Mesenchymal stem cell (in vitro differentiated cells and primary cell): ENCODE results near the gene NOXO1.

Experiments
- DNase-seq: peaks from one replicate; pipeline ENCODE4 v3.0.0-alpha.2; 2013
- H2AFZ ChIP-seq: one replicate; pipeline ENCODE4 v1.6.1; 2013; ENCODE audit warnings: low read depth, mild to moderate bottlenecking, control low read depth, inconsistent platforms, low read length, moderate library complexity
- H2AK5ac ChIP-seq: 2 replicates; pipeline ENCODE4 v1.6.1; 2013; ENCODE audit warnings: low read length, moderate library complexity, mild to moderate bottlenecking, inconsistent platforms; ENCODE audit not compliant: severe bottlenecking
- H2BK120ac ChIP-seq: one replicate; pipeline ENCODE4 v1.6.1; 2013; ENCODE audit warnings: low read depth, mild to moderate bottlenecking, inconsistent platforms, low read length, moderate library complexity
- H2BK12ac ChIP-seq, 2 experiments: one replicate each; pipeline ENCODE4 v1.6.1; 2013; ENCODE audit warnings: inconsistent platforms in 2 of 2, low read length in 2 of 2, mild to moderate bottlenecking in 2 of 2, moderate library complexity in 2 of 2, control low read depth in 1 of 2
- H2BK15ac ChIP-seq: one replicate; pipeline ENCODE4 v1.6.1; 2013; ENCODE audit warnings: mild to moderate bottlenecking, low read depth, inconsistent platforms; ENCODE audit not compliant: poor library complexity, severe bottlenecking
- H2BK5ac ChIP-seq: 2 replicates; pipeline ENCODE4 v1.6.1; 2013; ENCODE audit warnings: low read depth, mild to moderate bottlenecking, low read length, control low read depth, inconsistent platforms; ENCODE audit not compliant: poor library complexity, severe bottlenecking
- H3K14ac ChIP-seq, 2 experiments: one replicate each; pipeline ENCODE4 v1.6.1; 2013; ENCODE audit warnings: inconsistent platforms in 2 of 2, low read length in 2 of 2, control low read depth in 1 of 2, mild to moderate bottlenecking in 1 of 2, moderate library complexity in 1 of 2
- H3K18ac ChIP-seq, 2 experiments: one replicate each; pipeline ENCODE4 v1.6.1; 2013; ENCODE audit warnings: inconsistent platforms in 2 of 2, low read length in 2 of 2, control low read depth in 1 of 2, low read depth in 1 of 2, mild to moderate bottlenecking in 1 of 2
- H3K23ac ChIP-seq, 2 experiments: one replicate each; pipeline ENCODE4 v1.6.1; 2013; ENCODE audit warnings: inconsistent platforms in 2 of 2, low read length in 2 of 2, mild to moderate bottlenecking in 2 of 2, moderate library complexity in 2 of 2, control low read depth in 1 of 2
- H3K27ac ChIP-seq: 2 replicates; pipeline ENCODE4 v1.5.1; 2013; ENCODE audit warnings: mild to moderate bottlenecking, moderate library complexity, low read length, control low read depth, inconsistent platforms; ENCODE audit not compliant: poor library complexity, severe bottlenecking
- H3K27me3 ChIP-seq, 2 experiments: 2 replicates each; pipeline versions ENCODE4 v1.6.1 to v1.7.0; 2013; ENCODE audit warnings: low read length in 2 of 2, mild to moderate bottlenecking in 2 of 2, moderate library complexity in 2 of 2, control low read depth in 1 of 2, inconsistent platforms in 1 of 2; ENCODE audit not compliant: control insufficient read depth in 1 of 2, insufficient read depth in 1 of 2
- H3K36me3 ChIP-seq, 2 experiments: 2 replicates each; pipeline versions ENCODE4 v1.6.1 to v1.7.0; 2013; ENCODE audit warnings: low read length in 2 of 2, control low read depth in 1 of 2, inconsistent platforms in 1 of 2, low read depth in 1 of 2, mild to moderate bottlenecking in 1 of 2; ENCODE audit not compliant: insufficient read depth in 2 of 2, control insufficient read depth in 1 of 2
- H3K4ac ChIP-seq, 2 experiments: one replicate each; pipeline ENCODE4 v1.6.1; 2013; ENCODE audit warnings: inconsistent platforms in 2 of 2, low read length in 2 of 2, mild to moderate bottlenecking in 2 of 2, moderate library complexity in 2 of 2, control low read depth in 1 of 2, low read depth in 1 of 2
- H3K4me1 ChIP-seq: 2 replicates; pipeline ENCODE4 v1.6.1; 2013; ENCODE audit warnings: low read depth, low read length, control low read depth; ENCODE audit not compliant: control insufficient read depth, insufficient read depth
- H3K4me2 ChIP-seq: 2 replicates; pipeline ENCODE4 v1.6.1; 2013; ENCODE audit warnings: low read length, mild to moderate bottlenecking, inconsistent platforms; ENCODE audit not compliant: poor library complexity, severe bottlenecking
- H3K4me3 ChIP-seq, 2 experiments: 2 replicates each; pipeline versions ENCODE4 v1.5.1 to v1.7.0; 2013; ENCODE audit warnings: low read length in 2 of 2, mild to moderate bottlenecking in 2 of 2, control low read depth in 1 of 2, low read depth in 1 of 2; ENCODE audit not compliant: insufficient read depth in 1 of 2
- H3K79me1 ChIP-seq: replicated peaks from 2 replicates; pipeline ENCODE4 v1.6.1; 2013; ENCODE audit warnings: mild to moderate bottlenecking, control low read depth, low read length, inconsistent platforms; ENCODE audit not compliant: poor library complexity, severe bottlenecking
- H3K9ac ChIP-seq: 2 replicates; pipeline ENCODE4 v1.7.0; 2013; ENCODE audit warnings: mild to moderate bottlenecking, low read length, moderate library complexity
- H3K9me3 ChIP-seq: 2 replicates; pipeline ENCODE4 v1.7.0; 2013; ENCODE audit warnings: mild to moderate bottlenecking, low read length; ENCODE audit not compliant: control insufficient read depth
- H4K8ac ChIP-seq: one replicate; pipeline ENCODE4 v1.6.1; 2013; ENCODE audit warnings: inconsistent platforms, mild to moderate bottlenecking, low read length, moderate library complexity
- H4K91ac ChIP-seq: one replicate; pipeline ENCODE4 v1.6.1; 2013; ENCODE audit warnings: mild to moderate bottlenecking, low read length, inconsistent platforms
- WGBS: methylation state at CpG from one replicate; pipeline ENCODE4 v1.1.7; 2013; ENCODE audit warnings: mixed read lengths; 5-methylcytosine and 5-hydroxymethylcytosine counted together

The NOXO1 gene

GRCh38 chr16:2028146-2028545 lies 46.9 kb upstream of the NOXO1 start:
- H2AK5ac ChIP-seq, result peak overlapping the region; percentile 18
- H3K9me3 ChIP-seq, result no peaks in the 10 kb centered on the region
- H3K27me3 ChIP-seq, result peaks cover 0 to 15% of the 10 kb centered on the region in 2 experiments
- H3K14ac ChIP-seq, result no peak overlapping the region
- peak overlapping the region in 1 of 2 experiments; percentile 76 for H3K4me3 ChIP-seq
- H3K23ac ChIP-seq, result no peak overlapping the region
- peaks cover 0 to 37% of the 10 kb centered on the region in 2 experiments for H3K36me3 ChIP-seq
- peaks cover 69% of the 10 kb centered on the region for H3K4me1 ChIP-seq
- no peak overlapping the region for H2AFZ ChIP-seq
- no peak overlapping the region for H4K91ac ChIP-seq
- H2BK120ac ChIP-seq, result no peak overlapping the region
- H3K9ac ChIP-seq, result no peak overlapping the region
- H3K4me2 ChIP-seq, result peak overlapping the region; percentile 64
- no peak overlapping the region for H3K4ac ChIP-seq
- H3K79me1 ChIP-seq, result peaks cover 7% of the 10 kb centered on the region
- no peak for DNase-seq
- WGBS, result 90% methylated on average over 3 of the region's 3 CpGs
- H3K27ac ChIP-seq, result peak overlapping the region; percentile 18
- no peak overlapping the region for H4K8ac ChIP-seq
- H2BK5ac ChIP-seq, result no peak overlapping the region
- H2BK12ac ChIP-seq, result peak overlapping the region; percentile 12 to 15
- no peak overlapping the region for H3K18ac ChIP-seq
- peak overlapping the region; percentile 2 for H2BK15ac ChIP-seq

- WGBS, result 6% methylated on average over 75 of the region's 76 CpGs
- peak overlapping the region in 1 of 2 experiments; percentile 80 for H3K14ac ChIP-seq
- H3K79me1 ChIP-seq, result peaks cover 7% of the 10 kb centered on the region
- H2BK12ac ChIP-seq, result peak overlapping the region in 1 of 2 experiments; percentile 12
- H2BK120ac ChIP-seq, result no peak overlapping the region
- H3K4ac ChIP-seq, result peak overlapping the region in 1 of 2 experiments; percentile 74
- H2AFZ ChIP-seq, result no peak overlapping the region
- H3K18ac ChIP-seq, result peak overlapping the region; percentile 68 to 96
- peaks cover 0 to 15% of the 10 kb centered on the region in 2 experiments for H3K27me3 ChIP-seq
- peak overlapping the region; percentile 89 for H2BK15ac ChIP-seq
- peaks cover 0 to 32% of the 10 kb centered on the region in 2 experiments for H3K36me3 ChIP-seq
- H2BK5ac ChIP-seq, result no peak overlapping the region
- H3K27ac ChIP-seq, result peak overlapping the region; percentile 18
- H3K23ac ChIP-seq, result no peak overlapping the region
- peak overlapping the region; percentile 67 for H4K8ac ChIP-seq
- no peaks in the 10 kb centered on the region for H3K9me3 ChIP-seq
- H3K4me1 ChIP-seq, result peaks cover 67% of the 10 kb centered on the region
- H2AK5ac ChIP-seq, result peak overlapping the region; percentile 18
- peak overlapping the region; percentile 16 for H4K91ac ChIP-seq
- H3K9ac ChIP-seq, result no peak overlapping the region
- peak overlapping the region; percentile 64 for H3K4me2 ChIP-seq
- peak overlapping the region; percentile 65 to 76 for H3K4me3 ChIP-seq
- peak; percentile 69 for DNase-seq
These were observed 46.0 kb upstream of the NOXO1 start for GRCh38 chr16:2027024-2028010.

GRCh38 chr16:2026461-2027023 lies 45.3 kb upstream of the NOXO1 start, which contains the start of gene NHERF2:
NHERF2 (plus strand) TSS chr16:2026902; CDS start chr16:2027006, 104 bp downstream.
- Histone ChIP-seq H2BK12ac (peak within 1 kb of the TSS; percentile 38 to 84), H3K4me1 (peaks cover 64% of the 10 kb centered on the region), H3K9ac (peak within 1 kb of the TSS; percentile 38), H4K8ac (peak within 1 kb of the TSS; percentile 67), H2BK120ac (peak within 1 kb of the TSS; percentile 61), H4K91ac (peak within 1 kb of the TSS; percentile 82), H3K27me3 (peaks cover 0 to 18% of the 10 kb centered on the region in 2 experiments), H3K27ac (peak within 1 kb of the TSS; percentile 18), H3K4me2 (peak within 1 kb of the TSS; percentile 64), H3K4me3 (peak within 1 kb of the TSS; percentile 65 to 76), H3K18ac (peak within 1 kb of the TSS; percentile 68 to 96), H2BK5ac (no peak within 1 kb of the TSS), H2BK15ac (peak within 1 kb of the TSS; percentile 89), H3K23ac (peak within 1 kb of the TSS in 1 of 2 experiments; percentile 47), H3K4ac (peak within 1 kb of the TSS; percentile 66 to 74), H2AK5ac (peak within 1 kb of the TSS; percentile 58), H3K9me3 (no peaks in the 10 kb centered on the region), H2AFZ (no peak within 1 kb of the TSS), H3K79me1 (peaks cover 7% of the 10 kb centered on the region), H3K14ac (peak within 1 kb of the TSS in 1 of 2 experiments; percentile 80), H3K36me3 (peaks cover 0 to 27% of the 10 kb centered on the region in 2 experiments)
- 24% methylated on average over 30 of the region's 59 CpGs for WGBS
- peak; percentile 40 for DNase-seq
